Thyroid gland (tissue), 4 donors: ENCODE results near the gene CCT3.

Experiments used
- POLR2A ChIP-seq, 2 donors: fragments of 450-650 bp; IDR thresholded peaks; one replicate each; pipeline ENCODE4 v1.6.1; 2017; ENCODE audit warnings: antibody characterized with exemption in 2 of 2, mild to moderate bottlenecking in 2 of 2, moderate library complexity in 1 of 2
- TF ChIP-seq, protein P1 (sequence below), 6 experiments: fragments of 200-600 bp in 3 of 6; fragments of 450-650 bp in 3 of 6; sonication (generic) in 3 of 6; IDR thresholded peaks; one replicate each; pipeline ENCODE4 v1.5.1; 2016 to 2019; ENCODE audit warnings: antibody characterized with exemption in 6 of 6, mild to moderate bottlenecking in 2 of 6, inconsistent platforms in 1 of 6, moderate library complexity in 1 of 6

DNA sequence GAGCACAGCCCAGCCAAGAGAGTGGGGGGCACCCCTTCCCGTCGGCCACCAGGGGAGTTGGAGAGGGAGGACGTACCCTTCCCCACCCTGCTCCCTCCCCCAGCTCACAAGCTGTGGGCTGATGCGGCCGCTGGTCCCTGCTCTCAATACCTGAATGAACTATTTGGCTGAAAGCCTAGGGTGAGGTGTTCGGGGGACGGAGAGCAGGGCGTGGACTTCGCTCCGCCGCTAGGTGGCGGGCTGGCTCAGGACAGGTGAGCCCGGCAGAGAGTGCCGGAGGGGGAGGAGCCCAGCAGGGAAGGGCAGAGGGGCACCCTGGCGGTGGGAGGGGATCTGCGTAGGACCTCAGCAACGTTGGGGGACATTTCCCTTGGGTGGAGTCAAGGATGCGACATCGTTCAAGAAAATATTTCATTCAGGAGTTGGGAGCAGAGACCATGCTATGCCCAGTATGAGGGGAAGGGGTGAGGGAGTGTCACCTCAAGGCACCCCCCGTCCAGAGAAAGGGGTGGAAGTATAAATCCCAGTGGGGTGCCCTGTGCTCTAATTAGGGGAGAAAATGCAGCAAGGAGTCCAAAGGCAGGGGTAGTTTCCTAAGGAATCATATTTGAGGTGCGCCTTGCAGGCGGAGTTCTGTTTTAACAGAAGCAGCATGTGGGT, 18.9 kb upstream of the CCT3 start:
- TF ChIP-seq, protein P1, sequence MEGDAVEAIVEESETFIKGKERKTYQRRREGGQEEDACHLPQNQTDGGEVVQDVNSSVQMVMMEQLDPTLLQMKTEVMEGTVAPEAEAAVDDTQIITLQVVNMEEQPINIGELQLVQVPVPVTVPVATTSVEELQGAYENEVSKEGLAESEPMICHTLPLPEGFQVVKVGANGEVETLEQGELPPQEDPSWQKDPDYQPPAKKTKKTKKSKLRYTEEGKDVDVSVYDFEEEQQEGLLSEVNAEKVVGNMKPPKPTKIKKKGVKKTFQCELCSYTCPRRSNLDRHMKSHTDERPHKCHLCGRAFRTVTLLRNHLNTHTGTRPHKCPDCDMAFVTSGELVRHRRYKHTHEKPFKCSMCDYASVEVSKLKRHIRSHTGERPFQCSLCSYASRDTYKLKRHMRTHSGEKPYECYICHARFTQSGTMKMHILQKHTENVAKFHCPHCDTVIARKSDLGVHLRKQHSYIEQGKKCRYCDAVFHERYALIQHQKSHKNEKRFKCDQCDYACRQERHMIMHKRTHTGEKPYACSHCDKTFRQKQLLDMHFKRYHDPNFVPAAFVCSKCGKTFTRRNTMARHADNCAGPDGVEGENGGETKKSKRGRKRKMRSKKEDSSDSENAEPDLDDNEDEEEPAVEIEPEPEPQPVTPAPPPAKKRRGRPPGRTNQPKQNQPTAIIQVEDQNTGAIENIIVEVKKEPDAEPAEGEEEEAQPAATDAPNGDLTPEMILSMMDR (IDR thresholded peaks at IDR 0.05): peak; percentile 22 to 84 (median 64)
- no peak for TF ChIP-seq POLR2A (IDR thresholded peaks at IDR 0.05)
